ENCODE measurements around the gene PCSK5. TPM values are rescaled to one million over a fixed set of nuclear protein-coding genes. Genes with fewer than 3 reads are reported as not detected.

Gene PCSK5
- total and polyA plus RNA-seq, 2 of the 8 experiments (the other 6 are each of a cell fraction or from before 2014, with no cell fraction given), result 5.5 to 10.7 TPM

GRCh38 chr9:75891277-75891741 lies 836 bp downstream of the PCSK5 start:
- TF ChIP-seq USF2 (IDR thresholded peaks at IDR 0.05; ENCODE audit: low read length) (no peak), CHD2 (IDR thresholded peaks at IDR 0.05; ENCODE audit: low read length) (no peak), HDAC2 (IDR thresholded peaks at IDR 0.05; ENCODE audit: borderline replicate concordance in 1 of 2, low read depth in 2 of 2, low read length in 2 of 2) (peak in 1 of 2 experiments; percentile 27; a peak in 1 of 4 replicates), RBBP5 (IDR thresholded peaks at IDR 0.05; ENCODE audit: borderline replicate concordance, low read depth, low read length) (0 out of 2 replicates have a peak, but pooled peaks have one; percentile 8), BACH1 (IDR thresholded peaks at IDR 0.05; ENCODE audit: low read length) (peak; percentile 33; the same call in 1 of the 2 replicates)
- no peak for DNase-seq (ENCODE audit: low read depth in 1 of 2, low spot score in 2 of 2)
- no peak overlapping the region for H2AFZ ChIP-seq (ENCODE audit: low read length)
- H2AK5ac ChIP-seq (ENCODE audit: low read depth, low read length), result no peak overlapping the region
- H3K27ac ChIP-seq (ENCODE audit: low read depth, low read length), result no peak overlapping the region
- H3K79me1 ChIP-seq (ENCODE audit: low read depth, low read length), result no peaks in the 10 kb centered on the region; the same call in 1 of the 2 replicates
- H3K9ac ChIP-seq (replicated peaks in 1 of 4; ENCODE audit: extremely low read depth in 1 of 4, low read depth in 3 of 4, low read length in 3 of 4), result peak overlapping the region; percentile 39 to 86 (median 62)
- H3K4ac ChIP-seq (replicated peaks; ENCODE audit: insufficient read length, low read depth, low read length), result no peak overlapping the region
- no peak overlapping the region; the same call in 1 of the 2 replicates for H2BK5ac ChIP-seq (ENCODE audit: low read depth, low read length)
- no peak overlapping the region for H2BK120ac ChIP-seq (replicated peaks; ENCODE audit: low read depth, low read length)
- peak overlapping the region; percentile 77 to 86 (median 82) for H3K4me3 ChIP-seq (ENCODE audit: extremely low read depth in 1 of 4, insufficient read depth in 2 of 4, low read depth in 3 of 4, low read length in 4 of 4)
- H4K5ac ChIP-seq (ENCODE audit: insufficient read length, low read depth, low read length), result no peak overlapping the region
- H3K14ac ChIP-seq (ENCODE audit: insufficient read length), result no peak overlapping the region
- H4K8ac ChIP-seq (ENCODE audit: extremely low read depth, insufficient read depth, low read length), result peak overlapping the region; percentile 92; the same call in 1 of the 2 replicates
- 0% methylated on average over 24 of the region's 28 CpGs; no CpG with 5 or more reads in 1 of the 2 experiments for WGBS, 2 experiments (ENCODE audit: extremely low coverage in 1 of 2, insufficient coverage in 1 of 2, insufficient read length in 1 of 2, insufficient replicate concordance in 2 of 2, low coverage in 1 of 2, low lambda C conversion rate in 2 of 2, missing lambda C conversion rate in 1 of 2)
- no peak overlapping the region for H2BK20ac ChIP-seq (ENCODE audit: low read length)
- peak overlapping the region; percentile 35; the same call in 1 of the 2 replicates for H2BK12ac ChIP-seq (ENCODE audit: low read depth, low read length)
- peaks cover 4 to 20% (median 11%) of the 10 kb centered on the region in 4 experiments; a peak in 5 of 7 replicates for H3K4me1 ChIP-seq (replicated peaks in 1 of 4; ENCODE audit: control insufficient read depth in 3 of 4, insufficient read depth in 4 of 4, low read length in 3 of 4)
- peaks cover 22% of the 10 kb centered on the region for H3K23me2 ChIP-seq (ENCODE audit: low read depth, low read length)
- peaks cover 0 to 14% (median 5%) of the 10 kb centered on the region in 4 experiments; a peak in 4 of 7 replicates for H3K27me3 ChIP-seq (replicated peaks in 1 of 4; ENCODE audit: control insufficient read depth in 3 of 4, extremely low read depth in 1 of 4, insufficient read depth in 3 of 4, low read length in 3 of 4)
- POLR2A ChIA-PET (ENCODE audit: partially characterized antibody), result interaction anchor here (0.6 to 2.3 kb wide), 4 partner anchors 11 to 88 kb away, joined by 3 to 8 read pairs (median 4); no protein-coding TSS in a partner anchor
- no peaks in the 10 kb centered on the region for H4K20me1 ChIP-seq (replicated peaks in 1 of 2; ENCODE audit: control insufficient read depth in 1 of 2, insufficient read depth in 2 of 2, low read length in 2 of 2)
- H3K23ac ChIP-seq (ENCODE audit: insufficient read length), result no peak overlapping the region
- no peaks in the 10 kb centered on the region for H3K9me3 ChIP-seq (ENCODE audit: insufficient read depth in 2 of 2, low read depth in 1 of 2, low read length in 1 of 2)
- H3K36me3 ChIP-seq (ENCODE audit: control insufficient read depth in 2 of 4, insufficient read depth in 4 of 4, low read length in 3 of 4), result no peaks in the 10 kb centered on the region
- peak overlapping the region; percentile 98 for H3K4me2 ChIP-seq (ENCODE audit: insufficient read depth in 1 of 2, low read depth in 2 of 2, low read length in 2 of 2)
- H2BK15ac ChIP-seq (ENCODE audit: low read length), result no peak overlapping the region; the same call in 1 of the 2 replicates
- H3K18ac ChIP-seq (ENCODE audit: extremely low read depth, low read length), result 0 out of 2 replicates have a peak overlapping the region, but pooled peaks have one; percentile 4
- H3K79me2 ChIP-seq (ENCODE audit: control insufficient read depth in 1 of 2, insufficient read depth in 2 of 2, low read length in 2 of 2), result peaks cover 3 to 44% of the 10 kb centered on the region in 2 experiments; a peak in 3 of 4 replicates
- H4K91ac ChIP-seq (replicated peaks; ENCODE audit: insufficient read length, low read length), result no peak overlapping the region
- H3K56ac ChIP-seq (replicated peaks; ENCODE audit: insufficient read length, low read depth, low read length), result no peak overlapping the region
- FAIRE-seq, result no peak
- CTCF ChIA-PET (ENCODE audit: partially characterized antibody), result interaction anchor here (0.6 to 1.4 kb wide), 3 partner anchors 17 to 84 kb away, joined by 3 read pairs; no protein-coding TSS in a partner anchor
